Ectodermal cell (in vitro differentiated cells): ENCODE measurements around the gene CDH2.
A peak's percentile ranks its signal among the peaks of the same experiment; 100 is the strongest.

Experiments
- H3K27ac ChIP-seq: 2 replicates; pipeline ENCODE4 v1.7.0; 2013; ENCODE audit warnings: mild to moderate bottlenecking, low read depth, low read length; ENCODE audit not compliant: insufficient read depth, poor library complexity, severe bottlenecking
- H3K27me3 ChIP-seq: 2 replicates; pipeline ENCODE4 v1.7.0; 2013; ENCODE audit warnings: mild to moderate bottlenecking, low read length; ENCODE audit not compliant: insufficient read depth, control insufficient read depth, poor library complexity, severe bottlenecking
- H3K36me3 ChIP-seq: one replicate; pipeline ENCODE4 v1.7.0; 2013; ENCODE audit warnings: low read length; ENCODE audit not compliant: control insufficient read depth, insufficient read depth
- H3K4me1 ChIP-seq: one replicate; pipeline ENCODE4 v1.7.0; 2013; ENCODE audit warnings: low read length; ENCODE audit not compliant: control insufficient read depth, insufficient read depth
- H3K4me3 ChIP-seq: 2 replicates; pipeline ENCODE4 v1.7.0; 2013; ENCODE audit warnings: low read depth, low read length, control low read depth; ENCODE audit not compliant: insufficient read depth
- H3K9me3 ChIP-seq: 2 replicates; pipeline ENCODE4 v1.7.0; 2013; ENCODE audit warnings: mild to moderate bottlenecking, low read length, moderate library complexity; ENCODE audit not compliant: control insufficient read depth
- WGBS, 2 experiments: methylation state at CpG; one replicate each; pipeline ENCODE4 v1.1.7; 2013; ENCODE audit warnings: missing lambda C conversion rate in 2 of 2; 5-methylcytosine and 5-hydroxymethylcytosine counted together

Gene CDH2

DNA sequence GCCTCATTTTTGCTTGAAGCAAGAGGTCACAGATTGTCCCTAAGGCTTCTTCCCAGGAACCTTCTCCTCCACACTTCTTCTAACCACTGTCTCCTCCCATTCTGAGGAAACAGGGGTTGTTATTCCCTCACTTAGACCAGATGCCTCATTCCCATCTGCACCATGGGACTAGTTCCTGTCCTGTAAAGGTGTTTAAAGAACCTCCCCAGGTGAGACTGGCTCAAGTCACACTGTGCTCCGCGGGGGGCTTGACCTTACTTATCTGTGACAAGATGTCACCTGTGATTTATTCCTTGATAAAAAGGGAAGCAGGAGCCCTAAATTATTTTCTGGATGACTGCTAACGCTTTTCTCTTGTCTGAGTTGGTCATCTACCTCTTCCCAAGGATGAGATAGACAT, 8.2 kb upstream of the CDH2 start:
- Histone ChIP-seq H3K4me3 (no peak overlapping the region), H3K36me3 (no peaks in the 10 kb centered on the region), H3K4me1 (peaks cover 2% of the 10 kb centered on the region), H3K27ac (no peak overlapping the region), H3K27me3 (peaks cover under 1% of the 10 kb centered on the region), H3K9me3 (no peaks in the 10 kb centered on the region)
- 96 to 98% methylated on average over 3 of the region's 3 CpGs for WGBS, 2 experiments

DNA sequence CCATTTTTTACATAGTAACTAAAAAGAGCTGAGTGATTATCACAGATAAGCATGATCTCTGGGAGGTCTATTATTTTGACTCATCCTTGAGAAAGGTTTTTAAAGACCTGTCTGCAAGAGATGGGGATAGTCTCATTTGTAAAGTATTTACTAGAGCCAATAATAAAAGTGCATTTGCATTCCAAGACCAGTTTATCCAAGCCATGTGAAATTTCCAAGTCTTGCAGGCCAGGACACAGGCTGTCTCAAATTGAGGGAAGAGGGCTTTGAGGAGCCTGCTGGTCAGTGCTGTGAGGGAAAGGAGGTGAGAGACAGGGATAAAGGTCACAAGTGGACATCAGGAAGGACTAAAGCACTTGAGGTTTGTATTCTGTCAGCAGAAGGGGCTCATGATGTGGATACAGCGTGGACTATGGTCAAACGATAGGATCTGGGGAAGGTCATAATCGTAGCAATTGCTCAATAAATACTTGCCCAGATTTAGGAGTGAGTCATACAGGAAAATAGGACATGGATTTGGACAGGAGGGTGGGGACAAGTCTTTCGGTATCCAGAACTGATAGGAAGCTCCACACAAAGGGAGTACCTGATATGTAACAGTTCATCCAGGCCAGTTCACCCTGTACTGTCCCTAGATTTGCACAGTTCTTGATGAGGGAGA, 6.6 kb upstream of the CDH2 start:
- Histone ChIP-seq H3K4me1 (peaks cover 6% of the 10 kb centered on the region), H3K4me3 (no peak overlapping the region), H3K27ac (no peak overlapping the region), H3K36me3 (no peaks in the 10 kb centered on the region), H3K27me3 (peaks cover 3% of the 10 kb centered on the region), H3K9me3 (no peaks in the 10 kb centered on the region)
- WGBS, 2 experiments = 90 to 95% methylated on average over 4 of the region's 4 CpGs

DNA sequence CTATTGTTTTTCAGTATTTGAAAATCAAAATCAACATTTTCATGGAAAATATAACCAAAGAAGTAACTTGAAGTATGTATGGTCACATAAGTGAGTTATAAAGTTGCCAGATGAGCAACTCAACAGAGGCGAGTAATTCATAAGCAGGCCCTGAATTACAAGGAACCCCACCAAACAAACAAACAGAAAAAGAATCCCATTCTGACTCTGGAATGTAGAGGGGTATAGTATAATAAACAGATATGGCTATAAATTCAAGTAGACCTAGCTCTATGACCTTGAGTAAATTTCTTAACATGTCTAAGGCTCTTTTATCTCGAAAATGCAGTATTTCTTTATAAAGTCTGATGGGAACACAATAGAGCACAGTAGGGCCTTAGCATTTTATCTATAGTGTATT, 4.7 kb upstream of the CDH2 start:
- Histone ChIP-seq H3K27ac (no peak overlapping the region), H3K4me1 (peaks cover 6% of the 10 kb centered on the region), H3K27me3 (peaks cover 3% of the 10 kb centered on the region), H3K4me3 (no peak overlapping the region), H3K9me3 (no peaks in the 10 kb centered on the region), H3K36me3 (no peaks in the 10 kb centered on the region)
- WGBS, 2 experiments = 26 to 33% methylated on average over 1 of the region's 2 CpGs

DNA sequence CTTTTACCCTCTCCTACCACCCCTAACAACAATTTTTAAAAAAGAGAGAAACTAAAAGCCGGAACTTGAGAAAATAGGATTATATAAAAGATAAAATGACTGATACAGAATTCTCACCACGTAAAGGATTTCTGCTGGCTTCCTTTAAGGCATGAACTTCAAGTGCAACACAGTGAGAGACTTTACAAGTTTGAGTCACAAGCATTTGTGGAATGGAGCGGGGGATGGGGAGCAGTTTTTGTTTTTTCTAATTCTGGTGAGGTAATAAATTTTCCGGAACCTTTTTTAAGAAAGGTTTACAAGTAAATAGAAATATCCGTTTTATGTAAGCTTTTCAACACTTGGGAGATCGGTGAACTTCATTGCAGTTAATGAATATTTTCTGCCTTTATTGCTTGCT, 1.8 kb upstream of the CDH2 start:
- Histone ChIP-seq H3K9me3 (no peaks in the 10 kb centered on the region), H3K4me1 (peaks cover 10% of the 10 kb centered on the region), H3K27ac (peak overlapping the region; percentile 71), H3K36me3 (no peaks in the 10 kb centered on the region), H3K27me3 (peaks cover 3% of the 10 kb centered on the region), H3K4me3 (peak overlapping the region; percentile 83)
- WGBS, 2 experiments = 14 to 19% methylated on average over 5 to 6 of the region's 6 CpGs

DNA sequence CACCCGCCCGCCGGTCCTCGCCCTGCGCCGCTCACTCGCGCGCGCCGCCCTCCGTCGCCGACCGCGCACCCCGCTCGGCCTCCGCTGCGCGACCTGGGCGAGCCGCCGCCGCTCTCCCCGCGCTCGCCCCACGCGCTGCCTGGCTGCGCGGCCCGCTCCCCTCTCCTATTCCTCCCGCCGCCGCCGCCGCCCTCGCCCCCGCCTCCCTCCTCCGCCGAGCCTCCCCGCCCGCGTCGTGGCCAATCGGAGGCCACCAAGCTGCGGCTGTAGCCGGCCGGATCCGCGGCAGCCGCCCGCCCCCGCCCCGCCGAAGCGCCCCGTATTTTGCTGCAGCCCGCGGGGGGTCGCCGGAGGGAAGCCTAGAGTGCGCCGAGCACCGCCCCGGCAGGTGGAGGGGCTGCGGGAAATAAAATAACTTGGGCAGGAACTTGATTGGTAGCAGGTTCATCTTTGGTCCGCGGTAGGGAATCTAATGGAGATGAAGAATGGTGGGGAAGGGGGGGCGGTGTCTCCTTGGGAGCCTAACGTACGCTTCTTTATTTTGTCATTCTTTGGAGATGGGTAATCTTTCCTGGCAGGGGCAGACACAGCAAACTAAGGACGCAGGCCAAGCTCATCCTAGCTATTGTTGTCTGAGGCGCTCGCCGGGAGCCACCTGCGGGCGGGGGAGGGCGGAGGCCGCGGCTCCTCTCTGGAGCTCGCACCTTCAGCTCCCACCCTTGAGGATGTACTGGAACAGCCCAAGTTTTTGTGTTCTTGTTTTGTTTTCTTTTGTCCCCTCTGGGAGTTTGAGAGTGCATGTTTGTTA, 1.1 kb upstream of the CDH2 start:
- Histone ChIP-seq H3K4me1 (peaks cover 15% of the 10 kb centered on the region), H3K27ac (peak overlapping the region; percentile 71), H3K9me3 (no peaks in the 10 kb centered on the region), H3K36me3 (no peaks in the 10 kb centered on the region), H3K4me3 (peak overlapping the region; percentile 83), H3K27me3 (peaks cover 3% of the 10 kb centered on the region)
- WGBS, 2 experiments = 0% methylated on average over 83 of the region's 83 CpGs

DNA sequence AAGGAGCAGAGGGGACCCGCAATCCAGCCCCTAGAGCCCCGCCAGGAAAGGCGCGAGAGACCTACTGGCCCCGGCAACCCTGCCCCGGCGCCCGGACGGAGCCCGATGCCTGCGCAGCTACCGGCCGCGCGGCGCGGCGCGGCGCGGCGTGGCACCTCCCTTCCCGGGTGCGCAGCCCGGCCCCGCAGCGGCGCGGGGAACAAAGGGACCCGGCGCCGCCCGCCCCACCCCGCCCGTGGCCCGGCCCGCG, 307 bp downstream of the CDH2 start:
- peak overlapping the region; percentile 83 for H3K4me3 ChIP-seq
- peak overlapping the region; percentile 88 for H3K27ac ChIP-seq
- H3K27me3 ChIP-seq = peaks cover 3% of the 10 kb centered on the region
- no peaks in the 10 kb centered on the region for H3K9me3 ChIP-seq
- WGBS, 2 experiments = 0 to 1% methylated on average over 38 of the region's 38 CpGs
- H3K36me3 ChIP-seq = no peaks in the 10 kb centered on the region
- H3K4me1 ChIP-seq = peaks cover 18% of the 10 kb centered on the region

DNA sequence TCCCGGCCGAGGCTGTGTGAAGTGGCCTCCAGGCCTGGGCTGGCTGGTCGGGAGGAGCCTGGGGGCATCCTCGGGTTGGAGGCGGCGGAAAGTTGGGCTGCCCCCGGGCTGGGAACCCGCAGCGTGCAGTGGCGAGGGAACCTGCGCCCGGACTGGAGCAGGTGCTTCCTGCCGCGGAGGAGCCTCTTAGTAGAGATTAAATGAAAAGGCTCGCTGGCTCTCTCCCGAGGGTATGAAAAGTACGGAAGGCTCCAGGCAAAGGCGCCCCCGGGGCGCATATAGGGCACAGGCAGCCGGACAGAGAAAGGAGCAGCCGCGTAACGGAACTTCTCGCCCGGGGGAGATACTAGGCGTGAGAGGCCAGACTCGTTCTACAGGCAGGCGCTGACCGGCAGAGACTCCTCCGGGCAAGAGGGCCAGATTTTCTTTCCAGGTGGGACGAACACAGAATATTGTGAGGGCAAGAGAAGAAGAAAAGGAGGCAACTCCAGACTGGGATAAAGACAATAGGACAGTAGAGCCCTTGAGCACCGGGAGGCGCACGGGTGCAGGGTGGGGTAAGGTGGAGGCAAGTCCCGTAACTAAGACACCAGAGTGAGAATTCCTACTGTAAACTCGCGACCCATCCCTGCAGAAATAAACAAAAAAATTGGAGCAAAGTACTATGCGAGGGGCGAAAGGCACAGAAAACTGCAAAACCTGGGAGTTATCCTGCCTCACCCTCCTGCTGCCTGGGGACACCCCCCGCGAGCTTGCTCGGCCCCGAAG, 816 bp downstream of the CDH2 start:
- WGBS, 2 experiments = 0 to 1% methylated on average over 44 of the region's 44 CpGs
- Histone ChIP-seq H3K27me3 (peaks cover 3% of the 10 kb centered on the region), H3K27ac (peak overlapping the region; percentile 88), H3K9me3 (no peaks in the 10 kb centered on the region), H3K36me3 (no peaks in the 10 kb centered on the region), H3K4me1 (peaks cover 20% of the 10 kb centered on the region), H3K4me3 (peak overlapping the region; percentile 83)

DNA sequence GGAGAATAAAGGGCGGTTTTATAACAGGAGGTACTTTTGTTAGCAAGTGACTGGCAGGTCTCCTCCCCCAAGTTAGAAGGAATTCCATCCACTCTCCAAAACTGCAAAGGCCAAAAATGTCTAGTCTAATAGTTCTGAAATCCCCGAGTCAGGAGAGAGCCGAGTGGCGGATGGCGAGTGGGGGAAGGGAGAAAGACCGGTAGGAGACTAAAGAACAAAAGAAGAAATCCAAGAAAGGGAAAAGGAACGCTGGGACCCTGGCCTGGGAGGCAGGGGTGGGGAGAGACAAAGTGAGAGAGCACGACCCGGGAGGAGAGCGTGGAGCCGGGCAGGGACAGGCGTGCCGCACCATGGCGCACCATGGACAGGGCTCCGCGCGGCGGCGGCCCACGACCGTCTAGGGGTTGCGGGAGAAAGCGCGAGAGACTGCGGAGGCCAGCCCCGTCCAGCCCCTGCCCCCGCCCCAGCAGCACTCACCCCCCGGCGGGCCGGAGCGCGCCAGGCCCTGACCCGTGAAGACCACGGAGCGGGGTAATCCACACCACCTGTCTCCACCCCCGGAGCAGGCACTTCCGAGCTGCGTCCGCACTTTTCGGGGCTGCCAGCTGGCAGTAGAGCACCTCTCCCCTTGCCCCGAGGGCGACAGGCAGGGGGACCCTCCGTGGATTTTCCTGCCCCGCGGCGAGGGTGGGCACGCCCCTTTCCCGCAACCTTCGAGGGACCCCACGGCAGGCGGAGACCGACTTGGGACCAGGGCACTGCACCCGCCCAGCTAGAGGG, 1.6 kb downstream of the CDH2 start:
- no peaks in the 10 kb centered on the region for H3K36me3 ChIP-seq
- H3K4me1 ChIP-seq = peaks cover 20% of the 10 kb centered on the region
- H3K27me3 ChIP-seq = peaks cover 3% of the 10 kb centered on the region
- H3K27ac ChIP-seq = peak overlapping the region; percentile 88
- H3K4me3 ChIP-seq = peak overlapping the region; percentile 83
- no peaks in the 10 kb centered on the region for H3K9me3 ChIP-seq
- 0 to 1% methylated on average over 53 of the region's 53 CpGs for WGBS, 2 experiments

DNA sequence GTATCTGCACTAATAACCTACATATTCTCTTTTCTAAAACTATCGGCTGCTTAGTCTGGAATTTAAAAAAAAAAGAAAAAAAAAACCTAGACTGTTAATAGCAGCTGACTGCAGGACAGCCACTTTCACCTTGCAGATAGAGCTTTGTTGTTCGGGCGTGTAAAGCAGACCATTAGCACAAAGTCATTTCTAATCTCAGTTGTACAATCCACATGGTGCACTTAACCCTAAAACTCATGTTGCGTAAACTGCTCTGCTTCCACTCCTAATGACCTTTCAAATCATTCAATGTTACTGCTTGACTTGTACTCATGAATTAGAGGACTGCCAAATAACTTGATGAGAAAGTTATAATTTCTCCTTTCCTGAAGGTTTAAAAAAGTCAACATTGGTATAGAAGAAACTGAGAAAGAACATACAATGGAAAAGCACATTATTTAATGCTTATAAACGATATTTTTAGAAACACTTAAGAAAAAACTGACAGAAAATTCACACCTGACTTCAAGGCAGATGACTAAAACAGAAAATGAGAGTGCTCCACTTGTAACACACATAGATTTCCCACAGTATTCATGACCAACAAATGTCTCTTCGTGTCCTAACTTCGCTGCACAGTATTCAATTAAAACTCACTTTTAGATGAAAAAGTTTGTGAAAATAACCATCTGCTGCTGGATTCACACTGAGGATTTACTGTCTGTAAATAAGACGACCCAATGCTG, 2.6 kb downstream of the CDH2 start:
- no peaks in the 10 kb centered on the region for H3K36me3 ChIP-seq
- H3K4me3 ChIP-seq = peak overlapping the region; percentile 83
- peak overlapping the region; percentile 88 for H3K27ac ChIP-seq
- H3K9me3 ChIP-seq = no peaks in the 10 kb centered on the region
- no peaks in the 10 kb centered on the region for H3K27me3 ChIP-seq
- peaks cover 16% of the 10 kb centered on the region for H3K4me1 ChIP-seq
- WGBS, 2 experiments = 44 to 55% methylated on average over 7 of the region's 8 CpGs
